PC-9 (cell line): ENCODE measurements around the gene TRAF3IP1. TPM values are rescaled to one million over a fixed set of nuclear protein-coding genes. Genes with fewer than 3 reads are reported as not detected.

ENCODE experiments used
- BruUV-seq: library from RNA; stranded (reverse); fragments of 400-500 nt; replicated peaks from 2 replicates; lab custom pipeline; 2021; lab: Mats Ljungman, UMichigan
- CTCF ChIA-PET: fragments of 300-600 bp; sonication (Branson Sonifier 250); formaldehyde crosslinking; loops from one replicate; lab custom pipeline; 2022; ENCODE audit warnings: antibody characterized with exemption; lab: Charles Lee
- POLR2A ChIA-PET: fragments of 300-600 bp; sonication (Branson Sonifier 250); formaldehyde crosslinking; loops from one replicate; lab custom pipeline; 2022; ENCODE audit warnings: antibody characterized with exemption; ENCODE audit not compliant: unreplicated experiment; lab: Charles Lee
- DNase-seq, 2 experiments: peaks; one replicate each; pipeline versions ENCODE4 v3.0.0 to v3.0.0-alpha.2; 2015 to 2022; ENCODE audit warnings: mixed read lengths in 1 of 2
- H2AFZ ChIP-seq: fragments of 200-600 bp; sonication (generic); 2 replicates; pipeline ENCODE4 v1.8.1; 2017; ENCODE audit warnings: antibody characterized with exemption
- H3F3A ChIP-seq: fragments of 200-600 bp; sonication (generic); 2 replicates; pipeline ENCODE4 v1.8.1; 2017; ENCODE audit warnings: antibody characterized with exemption, mild to moderate bottlenecking, low read depth; ENCODE audit not compliant: insufficient read depth
- H3K27ac ChIP-seq: fragments of 200-600 bp; sonication (generic); 2 replicates; pipeline ENCODE4 v1.6.1; 2016; ENCODE audit warnings: mixed run types
- H3K27me3 ChIP-seq: fragments of 200-600 bp; sonication (generic); 2 replicates; pipeline ENCODE4 v1.6.1; 2016; ENCODE audit warnings: low read depth, mixed run types; ENCODE audit not compliant: insufficient read depth
- H3K36me3 ChIP-seq: fragments of 200-600 bp; sonication (generic); 2 replicates; pipeline ENCODE4 v1.6.1; 2016; ENCODE audit warnings: low read depth, mixed run types
- H3K4me1 ChIP-seq: fragments of 200-600 bp; sonication (generic); replicated peaks from 2 replicates; pipeline ENCODE4 v1.6.1; 2016; ENCODE audit warnings: mixed run types; ENCODE audit not compliant: insufficient read depth
- H3K4me2 ChIP-seq: fragments of 200-600 bp; sonication (generic); 2 replicates; pipeline ENCODE4 v1.6.1; 2017; ENCODE audit warnings: mixed run types
- H3K4me3 ChIP-seq: fragments of 200-600 bp; sonication (generic); 2 replicates; pipeline ENCODE4 v1.6.1; 2016; ENCODE audit warnings: mixed run types
- H3K79me2 ChIP-seq: fragments of 200-600 bp; sonication (generic); 2 replicates; pipeline ENCODE4 v1.6.1; 2017; ENCODE audit warnings: low read depth, mixed run types
- H3K9me2 ChIP-seq: fragments of 200-600 bp; sonication (generic); 2 replicates; pipeline ENCODE4 v1.8.1; 2017; ENCODE audit warnings: mild to moderate bottlenecking; ENCODE audit not compliant: insufficient read depth
- H3K9me3 ChIP-seq: fragments of 200-600 bp; sonication (generic); 2 replicates; pipeline ENCODE4 v1.8.1; 2016; ENCODE audit warnings: low read depth; ENCODE audit not compliant: insufficient read depth
- H4K20me1 ChIP-seq: fragments of 200-600 bp; sonication (generic); 2 replicates; pipeline ENCODE4 v1.8.1; 2017; ENCODE audit not compliant: insufficient read depth
- EZH2 ChIP-seq: fragments of 200-600 bp; sonication (generic); IDR thresholded peaks from 2 replicates; pipeline ENCODE4 v1.8.0; 2017; ENCODE audit warnings: antibody characterized with exemption, low read depth
- intact Hi-C: fragments of 100-400 bp; cut with micrococcal nuclease; formaldehyde crosslinking; loops from one replicate; pipeline ENCODE4 v1.10.0; 2022; ENCODE audit not compliant: unreplicated experiment
- total RNA-seq: library from RNA; stranded (reverse); gene quantifications from 2 replicates; pipeline ENCODE4 v1.2.3, GENCODE V29; 2021
- TF ChIP-seq, protein P1 (sequence below): fragments of 200-600 bp; sonication (generic); conservative IDR thresholded peaks from 2 replicates; pipeline ENCODE4 v1.6.1; 2017; ENCODE audit warnings: mixed run types, antibody characterized with exemption, mild to moderate bottlenecking, moderate library complexity

Gene TRAF3IP1
- total RNA-seq, 1 experiment from 2014 or later = 51.7 TPM

DNA sequence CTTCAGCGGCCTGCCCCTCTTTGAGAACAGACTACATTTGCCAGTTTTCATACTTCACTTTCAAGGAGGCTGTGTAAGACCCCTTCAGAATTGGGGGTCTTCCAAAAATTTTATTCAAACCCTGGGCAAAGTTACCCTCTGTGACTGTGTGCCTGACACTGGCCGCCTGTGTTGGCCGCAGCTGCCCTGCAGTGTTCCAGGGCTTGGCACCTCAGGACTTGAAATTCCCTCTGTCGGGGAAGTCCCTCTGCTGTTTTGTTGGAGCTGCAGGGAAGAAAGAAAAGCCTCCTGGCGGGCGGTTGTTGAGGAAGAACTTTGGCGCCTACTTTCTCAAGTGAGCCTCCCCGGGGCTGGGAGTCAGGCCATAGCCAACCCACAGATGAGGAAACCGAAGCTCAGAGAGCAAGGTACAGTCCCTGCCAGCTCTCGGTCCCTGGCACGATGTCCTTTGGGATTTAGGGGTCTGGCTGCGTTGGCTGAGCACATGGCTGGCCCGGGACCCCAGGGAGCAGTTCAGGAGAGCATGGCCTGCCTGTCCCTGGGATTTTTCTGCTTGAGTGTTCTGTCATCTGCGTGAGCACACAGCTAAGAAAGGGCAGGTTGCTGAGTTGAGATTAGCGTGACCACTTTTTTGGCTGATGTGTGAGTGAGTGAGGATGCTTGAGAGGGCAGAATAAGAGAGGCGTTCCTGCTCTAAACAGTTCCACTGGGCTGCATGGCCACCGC lies 88.5 kb downstream of the TRAF3IP1 start:
- Histone ChIP-seq H3K79me2 (no peaks in the 10 kb centered on the region), H3K4me1 (no peaks in the 10 kb centered on the region), H3K4me3 (no peak overlapping the region), H3K27me3 (no peaks in the 10 kb centered on the region), H3F3A (no peaks in the 10 kb centered on the region; the same call in 1 of the 2 replicates), H3K9me3 (no peaks in the 10 kb centered on the region), H4K20me1 (no peaks in the 10 kb centered on the region), H3K27ac (no peak overlapping the region), H3K4me2 (no peak overlapping the region), H3K36me3 (no peaks in the 10 kb centered on the region), H2AFZ (no peak overlapping the region), H3K9me2 (no peaks in the 10 kb centered on the region)
- CTCF ChIA-PET = interaction anchor here (1.1 kb wide), 1 partner anchor 623 kb away, joined by 4 read pairs; no protein-coding TSS in a partner anchor
- DNase-seq = no peak
- no TSS peak for BruUV-seq
- POLR2A ChIA-PET = interaction anchor here (1.0 kb wide), 1 partner anchor 19 kb away, joined by 10 read pairs; no protein-coding TSS in a partner anchor
- intact Hi-C loops = no loop called here
- no peak for TF ChIP-seq EZH2
- TF ChIP-seq, protein P1, sequence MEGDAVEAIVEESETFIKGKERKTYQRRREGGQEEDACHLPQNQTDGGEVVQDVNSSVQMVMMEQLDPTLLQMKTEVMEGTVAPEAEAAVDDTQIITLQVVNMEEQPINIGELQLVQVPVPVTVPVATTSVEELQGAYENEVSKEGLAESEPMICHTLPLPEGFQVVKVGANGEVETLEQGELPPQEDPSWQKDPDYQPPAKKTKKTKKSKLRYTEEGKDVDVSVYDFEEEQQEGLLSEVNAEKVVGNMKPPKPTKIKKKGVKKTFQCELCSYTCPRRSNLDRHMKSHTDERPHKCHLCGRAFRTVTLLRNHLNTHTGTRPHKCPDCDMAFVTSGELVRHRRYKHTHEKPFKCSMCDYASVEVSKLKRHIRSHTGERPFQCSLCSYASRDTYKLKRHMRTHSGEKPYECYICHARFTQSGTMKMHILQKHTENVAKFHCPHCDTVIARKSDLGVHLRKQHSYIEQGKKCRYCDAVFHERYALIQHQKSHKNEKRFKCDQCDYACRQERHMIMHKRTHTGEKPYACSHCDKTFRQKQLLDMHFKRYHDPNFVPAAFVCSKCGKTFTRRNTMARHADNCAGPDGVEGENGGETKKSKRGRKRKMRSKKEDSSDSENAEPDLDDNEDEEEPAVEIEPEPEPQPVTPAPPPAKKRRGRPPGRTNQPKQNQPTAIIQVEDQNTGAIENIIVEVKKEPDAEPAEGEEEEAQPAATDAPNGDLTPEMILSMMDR = no peak

DNA sequence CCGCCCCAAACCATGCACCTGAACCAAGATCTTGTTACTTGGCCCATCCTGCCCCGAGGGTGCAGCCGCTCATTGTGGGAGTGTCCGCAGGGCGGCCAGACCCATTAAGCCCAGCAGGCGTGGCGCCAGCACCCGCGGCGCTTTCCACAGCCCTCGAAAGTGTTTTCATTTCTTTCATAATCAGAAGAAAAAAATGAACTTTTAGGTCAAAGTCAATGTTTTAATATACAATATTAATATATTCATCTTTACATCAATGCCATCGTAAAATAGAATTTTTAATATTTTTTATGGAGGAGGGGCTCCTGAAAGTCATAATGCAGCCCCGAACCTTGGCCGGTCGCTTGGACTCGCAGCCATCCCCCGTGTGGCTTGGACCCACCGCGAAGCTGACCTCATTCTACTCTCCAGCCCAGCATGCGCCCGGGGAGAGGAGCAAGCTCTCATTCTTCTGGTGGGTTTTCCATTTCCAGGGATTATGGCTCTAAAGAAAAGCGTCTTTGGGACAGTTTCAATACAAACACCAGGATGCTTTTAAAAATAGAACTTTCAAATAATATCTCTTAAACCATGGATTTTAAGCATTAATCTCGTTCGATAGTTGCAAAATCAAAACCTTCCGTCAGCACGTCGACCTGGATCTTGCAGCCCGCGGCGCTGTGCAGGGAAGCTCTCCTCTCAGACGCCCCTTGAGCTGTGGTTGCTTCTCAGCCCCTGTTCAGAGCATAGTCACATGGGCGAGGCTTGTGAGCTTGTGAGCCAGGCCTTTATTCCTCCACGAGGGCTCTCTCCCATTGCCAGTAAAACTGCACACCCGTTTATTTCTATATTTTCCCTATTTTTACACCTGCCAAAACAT lies 89.3 kb downstream of the TRAF3IP1 start:
- ChIA-PET POLR2A (interaction anchor here (0.6 to 1.0 kb wide), 2 partner anchors 13 to 18 kb away, joined by 6 to 10 read pairs; no protein-coding TSS in a partner anchor), CTCF (interaction anchor here (1.1 kb wide), 1 partner anchor 623 kb away, joined by 4 read pairs; no protein-coding TSS in a partner anchor)
- Histone ChIP-seq H3K4me3 (no peak overlapping the region), H3K9me2 (no peaks in the 10 kb centered on the region), H4K20me1 (no peaks in the 10 kb centered on the region), H3K4me2 (no peak overlapping the region), H2AFZ (no peak overlapping the region), H3K79me2 (no peaks in the 10 kb centered on the region), H3K27ac (no peak overlapping the region), H3K36me3 (no peaks in the 10 kb centered on the region), H3F3A (no peaks in the 10 kb centered on the region; the same call in 1 of the 2 replicates), H3K27me3 (no peaks in the 10 kb centered on the region), H3K4me1 (no peaks in the 10 kb centered on the region), H3K9me3 (no peaks in the 10 kb centered on the region)
- intact Hi-C loops = no loop called here
- no peak for DNase-seq
- no TSS peak for BruUV-seq
- TF ChIP-seq EZH2 = no peak
- TF ChIP-seq, protein P1 = no peak

DNA sequence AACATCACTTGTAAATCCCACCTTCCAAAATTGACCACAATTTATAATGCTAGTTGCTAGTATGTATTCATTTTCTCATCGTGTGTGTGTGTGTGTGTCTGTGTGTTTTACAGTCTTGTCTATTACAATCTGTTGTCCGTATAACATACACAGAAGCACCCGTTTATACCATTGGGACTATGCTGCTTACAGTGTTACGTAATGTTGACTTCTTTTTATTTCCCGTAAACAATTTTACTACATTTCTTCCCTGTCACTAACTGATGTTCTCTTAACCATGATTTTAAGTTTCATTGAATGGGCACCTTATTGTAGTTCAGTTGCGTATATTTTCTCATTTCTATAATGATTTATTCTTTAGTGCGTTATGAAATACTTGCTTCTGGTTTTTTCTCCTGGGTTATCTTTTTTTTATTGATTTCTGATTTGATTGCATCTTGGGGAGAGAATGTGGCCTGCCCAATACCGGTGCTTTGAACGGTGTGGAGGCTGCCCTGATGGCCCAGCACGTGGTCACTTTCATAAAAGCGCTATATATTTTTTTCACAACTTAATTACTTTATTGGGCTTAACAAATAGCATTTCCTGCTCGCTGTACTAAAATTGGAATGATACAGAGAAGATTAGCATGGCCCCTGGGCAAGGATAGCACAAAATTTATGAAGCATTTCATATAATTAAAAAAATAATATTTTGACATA lies 91.9 kb downstream of the TRAF3IP1 start:
- no TSS peak for BruUV-seq
- Histone ChIP-seq H2AFZ (no peak overlapping the region), H3K36me3 (no peaks in the 10 kb centered on the region), H4K20me1 (no peaks in the 10 kb centered on the region), H3K4me3 (no peak overlapping the region), H3F3A (no peaks in the 10 kb centered on the region; the same call in 1 of the 2 replicates), H3K27me3 (no peaks in the 10 kb centered on the region), H3K4me1 (no peaks in the 10 kb centered on the region), H3K9me2 (no peaks in the 10 kb centered on the region), H3K4me2 (no peak overlapping the region), H3K79me2 (no peaks in the 10 kb centered on the region), H3K27ac (no peak overlapping the region), H3K9me3 (no peaks in the 10 kb centered on the region)
- intact Hi-C loops = no loop called here
- ChIA-PET CTCF (no interaction called here), POLR2A (no interaction called here)
- no peak for DNase-seq
- TF ChIP-seq, protein P1 = no peak
- no peak for TF ChIP-seq EZH2
